ENCODE results near the gene RARS1.

The RARS1 gene

GRCh38 chr5:168486136-168486879, at the start of gene RARS1:
RARS1 (plus strand) TSS chr5:168486471; CDS start chr5:168486499, 28 bp downstream.
- peak within 1 kb of the TSS; percentile 94 for H3K4me3 ChIP-seq (ENCODE audit: low read depth, low read length)
- in situ Hi-C loops (cut with HindIII; ENCODE audit: low sequenced_read_pairs): no loop called here
- peak; percentile 98 for TF ChIP-seq CTCF (IDR thresholded peaks at IDR 0.05; ENCODE audit: low read depth, low read length)
- DNase-seq (ENCODE audit: low read depth, low spot score): peak; percentile 93

- no peak for TF ChIP-seq CTCF (IDR thresholded peaks at IDR 0.05; ENCODE audit: low read depth, low read length)
- no peak overlapping the region for H3K4me3 ChIP-seq (ENCODE audit: low read depth, low read length)
- no peak for DNase-seq (ENCODE audit: low read depth, low spot score)
- in situ Hi-C loops (cut with HindIII; ENCODE audit: low sequenced_read_pairs): no loop called here
Observed at GRCh38 chr5:168438349-168438748, 47.9 kb upstream of the RARS1 start.

- H3K4me3 ChIP-seq (ENCODE audit: low read depth, low read length): no peak overlapping the region
- in situ Hi-C loops (cut with HindIII; ENCODE audit: low sequenced_read_pairs): no loop called here
- DNase-seq (ENCODE audit: low read depth, low spot score): peak; percentile 22
- no peak for TF ChIP-seq CTCF (IDR thresholded peaks at IDR 0.05; ENCODE audit: low read depth, low read length)
Observed at GRCh38 chr5:168443533-168443932, 42.7 kb upstream of the RARS1 start.

GRCh38 chr5:168443950-168444700, 42.1 kb upstream of the RARS1 start:
- H3K4me3 ChIP-seq (ENCODE audit: low read depth, low read length): no peak overlapping the region
- in situ Hi-C loops (cut with HindIII; ENCODE audit: low sequenced_read_pairs): no loop called here
- TF ChIP-seq CTCF (IDR thresholded peaks at IDR 0.05; ENCODE audit: low read depth, low read length): no peak
- peak; percentile 9 for DNase-seq (ENCODE audit: low read depth, low spot score)

- in situ Hi-C loops (cut with HindIII; ENCODE audit: low sequenced_read_pairs): no loop called here
- H3K4me3 ChIP-seq (ENCODE audit: low read depth, low read length): no peak overlapping the region
- no peak for DNase-seq (ENCODE audit: low read depth, low spot score)
- no peak for TF ChIP-seq CTCF (IDR thresholded peaks at IDR 0.05; ENCODE audit: low read depth, low read length)
Observed at GRCh38 chr5:168446983-168447619, 39.2 kb upstream of the RARS1 start.

GRCh38 chr5:168447808-168448207, 38.5 kb upstream of the RARS1 start:
- no peak overlapping the region for H3K4me3 ChIP-seq (ENCODE audit: low read depth, low read length)
- in situ Hi-C loops (cut with HindIII; ENCODE audit: low sequenced_read_pairs): no loop called here
- DNase-seq (ENCODE audit: low read depth, low spot score): no peak
- TF ChIP-seq CTCF (IDR thresholded peaks at IDR 0.05; ENCODE audit: low read depth, low read length): no peak

Data from astrocyte of the spinal cord (primary cell).